Fibroblast of lung (primary cell): ENCODE results near the gene MAML3. TPM values are rescaled to one million over a fixed set of nuclear protein-coding genes. Genes with fewer than 3 reads are reported as not detected.

Experiments
- DNase-seq, 2 donors: peaks; one replicate each; pipeline versions ENCODE4 v3.0.0 to v3.0.0-alpha.2; 2010; ENCODE audit warnings: low read depth in 2 of 2
- H2AFZ ChIP-seq: 2 replicates; pipeline ENCODE4 v1.5.1; 2012; ENCODE audit warnings: low read length, control low read depth, inconsistent platforms
- H3K27ac ChIP-seq: 2 replicates; pipeline ENCODE4 v1.5.1; 2011; ENCODE audit warnings: low read length, control low read depth; ENCODE audit not compliant: insufficient read depth
- H3K27me3 ChIP-seq: 2 replicates; pipeline ENCODE4 v1.5.1; 2011; ENCODE audit warnings: mild to moderate bottlenecking, low read length; ENCODE audit not compliant: control insufficient read depth, insufficient read depth
- H3K36me3 ChIP-seq: 2 replicates; pipeline ENCODE4 v1.5.1; 2011; ENCODE audit warnings: low read length; ENCODE audit not compliant: control insufficient read depth, insufficient read depth
- H3K4me1 ChIP-seq: 2 replicates; pipeline ENCODE4 v1.5.1; 2011; ENCODE audit warnings: low read length; ENCODE audit not compliant: control insufficient read depth, insufficient read depth; ENCODE audit errors: extremely low read depth
- H3K4me2 ChIP-seq: 2 replicates; pipeline ENCODE4 v1.5.1; 2011; ENCODE audit warnings: low read length, control low read depth; ENCODE audit not compliant: insufficient read depth; ENCODE audit errors: extremely low read depth
- H3K4me3 ChIP-seq, 4 experiments: fragments of 200-600 bp in 1 of 4; sonication (generic) in 1 of 4; replicated peaks in 1 of 4; 2 replicates each; pipeline ENCODE4 v1.5.1; 2011 to 2016; ENCODE audit warnings: low read length in 4 of 4, low read depth in 3 of 4, mild to moderate bottlenecking in 3 of 4, control low read depth in 2 of 4, inconsistent platforms in 1 of 4, mixed read lengths in 1 of 4; ENCODE audit not compliant: insufficient read depth in 1 of 4; ENCODE audit errors: control extremely low read depth in 1 of 4
- H3K79me2 ChIP-seq: 2 replicates; pipeline ENCODE4 v1.5.1; 2012; ENCODE audit warnings: mild to moderate bottlenecking, low read length, inconsistent platforms; ENCODE audit not compliant: control insufficient read depth, insufficient read depth
- H3K9ac ChIP-seq: 2 replicates; pipeline ENCODE4 v1.5.1; 2011; ENCODE audit warnings: mild to moderate bottlenecking, low read length, control low read depth; ENCODE audit not compliant: insufficient read depth
- H3K9me3 ChIP-seq: 2 replicates; pipeline ENCODE4 v1.5.1; 2012; ENCODE audit warnings: low read depth, low read length; ENCODE audit not compliant: control insufficient read depth, insufficient read depth
- H4K20me1 ChIP-seq: 2 replicates; pipeline ENCODE4 v1.5.1; 2011; ENCODE audit warnings: low read length; ENCODE audit not compliant: control insufficient read depth, insufficient read depth; ENCODE audit errors: extremely low read depth
- CTCF ChIP-seq, 2 donors: IDR thresholded peaks in 1 of 2; conservative IDR thresholded peaks in 1 of 2; 1 replicate in 1 of 2; 2 replicates in 1 of 2; pipeline ENCODE4 v1.5.1; 2011 to 2012; ENCODE audit warnings: low read length in 2 of 2, control low read depth in 1 of 2, inconsistent platforms in 1 of 2, low read depth in 1 of 2, mild to moderate bottlenecking in 1 of 2
- EZH2 ChIP-seq: IDR thresholded peaks from 2 replicates; pipeline ENCODE4 v1.5.1; 2012; ENCODE audit warnings: low read length, control low read depth, mild to moderate bottlenecking; ENCODE audit errors: missing control alignments
- polyA plus RNA-seq, 2 donors: library from polyadenylated mRNA; depleted of rRNA in 1 of 2; stranded (reverse) in 1 of 2; unstranded in 1 of 2; fragments of >200 nt; gene quantifications; 2 replicates each; pipeline ENCODE4 v1.2.1, GENCODE V29; 2011 to 2012; ENCODE audit warnings: missing spikeins in 1 of 2
- total RNA-seq: library from RNA; depleted of rRNA; stranded (reverse); fragments of >200 nt; gene quantifications from 2 replicates; pipeline ENCODE4 v1.2.1, GENCODE V29; 2014

Gene MAML3
- total and polyA plus RNA-seq, 2 donors (not counting 1 experiment from before 2014, with no cell fraction given): 2.0 to 2.8 TPM

- peak; percentile 58 to 76 for DNase-seq
- no peaks in the 10 kb centered on the region for H3K79me2 ChIP-seq
- H3K36me3 ChIP-seq: no peaks in the 10 kb centered on the region
- no peaks in the 10 kb centered on the region for H4K20me1 ChIP-seq
- H3K4me2 ChIP-seq: no peak overlapping the region
- H3K27me3 ChIP-seq: no peaks in the 10 kb centered on the region
- H3K9me3 ChIP-seq: no peaks in the 10 kb centered on the region
- no peak overlapping the region for H3K4me3 ChIP-seq
- H3K9ac ChIP-seq: no peak overlapping the region
- peaks cover 2% of the 10 kb centered on the region for H3K4me1 ChIP-seq
- no peak overlapping the region for H3K27ac ChIP-seq
- no peak overlapping the region for H2AFZ ChIP-seq
- TF ChIP-seq CTCF (conservative IDR thresholded peaks at IDR 0.05 in 1 of 2, IDR thresholded peaks at IDR 0.05 in 1 of 2; ENCODE audit: low read depth in 1 of 2, low read length in 2 of 2): no peak
- no peak for TF ChIP-seq EZH2
These were observed 32.8 kb upstream of the MAML3 start for GRCh38 chr4:140186651-140187315.

GRCh38 chr4:140186082-140186438 is 32.1 kb upstream of the MAML3 start:
- Histone ChIP-seq H3K27me3 (no peaks in the 10 kb centered on the region), H3K36me3 (no peaks in the 10 kb centered on the region), H3K9me3 (no peaks in the 10 kb centered on the region), H4K20me1 (no peaks in the 10 kb centered on the region), H3K4me3 (no peak overlapping the region), H3K27ac (no peak overlapping the region), H3K9ac (no peak overlapping the region), H2AFZ (no peak overlapping the region), H3K4me1 (peaks cover 2% of the 10 kb centered on the region), H3K79me2 (no peaks in the 10 kb centered on the region), H3K4me2 (no peak overlapping the region)
- DNase-seq: no peak
- TF ChIP-seq CTCF (conservative IDR thresholded peaks at IDR 0.05 in 1 of 2, IDR thresholded peaks at IDR 0.05 in 1 of 2; ENCODE audit: low read depth in 1 of 2, low read length in 2 of 2): no peak
- no peak for TF ChIP-seq EZH2

DNA sequence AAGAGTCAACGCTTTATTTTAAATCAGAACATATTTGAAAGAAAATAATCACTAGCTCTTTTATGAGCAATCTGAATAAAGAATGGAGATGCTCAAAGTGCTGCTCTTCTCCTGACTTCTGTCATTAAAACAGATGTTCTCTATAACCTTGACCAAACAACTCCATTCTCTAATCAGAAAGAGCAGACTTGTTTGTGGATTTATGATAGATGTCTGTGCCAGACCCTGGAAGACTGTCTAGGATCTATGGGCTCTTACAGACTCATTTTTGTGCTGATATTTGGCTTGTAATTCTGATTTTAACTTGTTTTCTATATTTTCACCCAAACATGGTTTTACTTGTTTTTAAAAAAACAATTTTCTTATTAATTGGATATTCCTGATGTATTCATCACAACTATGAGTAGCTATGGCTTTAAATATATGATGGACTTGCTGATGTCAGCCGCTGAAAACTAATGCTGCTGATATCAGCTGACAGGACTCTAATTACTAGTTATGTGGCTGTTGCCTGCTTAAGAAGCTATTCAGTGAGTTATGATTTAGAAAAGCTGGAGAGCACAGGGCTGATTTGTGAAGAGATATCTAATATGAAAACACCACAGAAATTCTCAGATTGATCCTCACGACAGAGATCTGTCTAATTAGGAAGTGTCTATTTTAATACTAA is 31.6 kb upstream of the MAML3 start:
- Histone ChIP-seq H3K4me2 (no peak overlapping the region), H3K27me3 (no peaks in the 10 kb centered on the region), H3K9ac (no peak overlapping the region), H4K20me1 (no peaks in the 10 kb centered on the region), H3K79me2 (no peaks in the 10 kb centered on the region), H3K4me1 (peaks cover 2% of the 10 kb centered on the region), H3K9me3 (no peaks in the 10 kb centered on the region), H2AFZ (no peak overlapping the region), H3K27ac (no peak overlapping the region), H3K36me3 (no peaks in the 10 kb centered on the region), H3K4me3 (no peak overlapping the region)
- peak in 1 of 2 donors; percentile 11 for DNase-seq
- TF ChIP-seq EZH2 (no peak), CTCF (conservative IDR thresholded peaks at IDR 0.05 in 1 of 2, IDR thresholded peaks at IDR 0.05 in 1 of 2; ENCODE audit: low read depth in 1 of 2, low read length in 2 of 2) (no peak)
